SK-N-MC (cell line): ENCODE measurements around the gene DHX32.

Source experiments
- DNase-seq: peaks from one replicate; pipeline ENCODE4 v3.0.0-alpha.2; 2011; ENCODE audit warnings: low read depth, low spot score
- H3K27ac ChIP-seq: fragments of 200-600 bp; sonication (generic); 2 replicates; pipeline ENCODE4 v1.5.1; 2016; ENCODE audit warnings: mixed run types
- H3K36me3 ChIP-seq: fragments of 200-600 bp; sonication (generic); 2 replicates; pipeline ENCODE4 v1.6.1; 2017; ENCODE audit warnings: antibody characterized with exemption, low read length, mixed read lengths; ENCODE audit not compliant: insufficient read depth
- H3K4me3 ChIP-seq: fragments of 200-600 bp; sonication (generic); 2 replicates; pipeline ENCODE4 v1.5.1; 2016
- H3K9ac ChIP-seq: fragments of 200-600 bp; sonication (generic); 2 replicates; pipeline ENCODE4 v1.8.0; 2017; ENCODE audit warnings: mixed run types, mixed read lengths; ENCODE audit not compliant: insufficient read length
- H3K9me3 ChIP-seq: fragments of 200-600 bp; sonication (generic); 2 replicates; pipeline ENCODE4 v1.6.1; 2017; ENCODE audit warnings: low read depth, mild to moderate bottlenecking, antibody characterized with exemption, low read length, moderate library complexity, mixed read lengths
- EZH2 ChIP-seq: fragments of 200-600 bp; sonication (generic); IDR thresholded peaks from one replicate; pipeline ENCODE4 v1.6.1; 2017; ENCODE audit warnings: antibody characterized with exemption
- FOXP2 ChIP-seq: optimal IDR thresholded peaks from 2 replicates; pipeline ENCODE3; 2011; ENCODE audit warnings: mild to moderate bottlenecking, moderate library complexity; ENCODE audit not compliant: insufficient read depth; ENCODE audit errors: extremely low read length, control extremely low read depth
- POLR2AphosphoS5 ChIP-seq: IDR thresholded peaks from 2 replicates; pipeline ENCODE4 v1.6.1; 2012; ENCODE audit warnings: mild to moderate bottlenecking, low read depth, low read length, borderline replicate concordance

The DHX32 gene

DNA sequence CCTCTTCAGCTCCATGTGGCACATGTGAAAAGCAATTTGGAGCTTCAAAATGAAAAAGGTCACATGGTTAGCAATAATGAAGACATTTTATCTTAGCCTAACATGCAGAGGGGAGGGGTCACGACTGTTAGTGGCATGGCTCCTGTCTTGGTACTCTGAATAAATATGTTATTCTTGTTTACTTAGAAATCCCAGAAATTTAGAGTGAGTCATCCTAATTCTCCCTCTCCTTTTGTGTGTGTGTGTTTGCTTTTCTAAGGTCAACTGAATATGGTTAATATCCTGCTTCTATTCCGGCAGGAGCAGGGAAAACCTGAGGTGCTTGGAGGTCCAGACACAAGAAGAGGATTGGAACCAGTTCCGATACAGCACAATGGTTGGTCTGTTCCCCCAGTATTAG is 40.1 kb downstream of the DHX32 start:
- Histone ChIP-seq H3K9ac (no peak overlapping the region), H3K4me3 (no peak overlapping the region), H3K27ac (no peak overlapping the region), H3K9me3 (no peaks in the 10 kb centered on the region), H3K36me3 (peaks cover 6% of the 10 kb centered on the region; the same call in 1 of the 2 replicates)
- no peak for TF ChIP-seq EZH2
- TF ChIP-seq FOXP2: no peak
- TF ChIP-seq POLR2AphosphoS5: no peak
- DNase-seq: no peak

DNA sequence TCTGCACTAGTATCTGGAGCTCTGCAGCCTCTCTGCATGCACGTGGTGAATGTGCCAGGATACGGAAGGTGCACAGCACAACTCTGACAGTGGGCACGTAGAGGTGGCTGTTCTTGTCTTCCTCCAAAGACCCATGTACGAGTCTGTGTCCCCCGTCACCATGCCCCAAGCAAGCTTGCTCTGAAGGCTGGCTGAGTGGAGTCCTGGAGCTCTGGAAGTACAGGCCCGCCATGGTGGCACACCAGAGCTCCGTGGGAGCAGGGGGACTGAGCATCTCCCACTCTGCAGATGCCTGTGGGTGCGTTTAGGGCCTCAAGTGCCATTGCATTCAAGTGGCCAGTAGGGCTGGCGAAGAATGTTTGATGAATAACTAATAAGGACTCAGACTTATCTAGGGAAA is 40.7 kb downstream of the DHX32 start:
- no peak overlapping the region for H3K9ac ChIP-seq
- TF ChIP-seq EZH2: no peak
- TF ChIP-seq FOXP2: no peak
- TF ChIP-seq POLR2AphosphoS5: no peak
- H3K4me3 ChIP-seq: no peak overlapping the region
- no peak for DNase-seq
- peaks cover 6% of the 10 kb centered on the region; the same call in 1 of the 2 replicates for H3K36me3 ChIP-seq
- H3K27ac ChIP-seq: no peak overlapping the region
- H3K9me3 ChIP-seq: no peaks in the 10 kb centered on the region

DNA sequence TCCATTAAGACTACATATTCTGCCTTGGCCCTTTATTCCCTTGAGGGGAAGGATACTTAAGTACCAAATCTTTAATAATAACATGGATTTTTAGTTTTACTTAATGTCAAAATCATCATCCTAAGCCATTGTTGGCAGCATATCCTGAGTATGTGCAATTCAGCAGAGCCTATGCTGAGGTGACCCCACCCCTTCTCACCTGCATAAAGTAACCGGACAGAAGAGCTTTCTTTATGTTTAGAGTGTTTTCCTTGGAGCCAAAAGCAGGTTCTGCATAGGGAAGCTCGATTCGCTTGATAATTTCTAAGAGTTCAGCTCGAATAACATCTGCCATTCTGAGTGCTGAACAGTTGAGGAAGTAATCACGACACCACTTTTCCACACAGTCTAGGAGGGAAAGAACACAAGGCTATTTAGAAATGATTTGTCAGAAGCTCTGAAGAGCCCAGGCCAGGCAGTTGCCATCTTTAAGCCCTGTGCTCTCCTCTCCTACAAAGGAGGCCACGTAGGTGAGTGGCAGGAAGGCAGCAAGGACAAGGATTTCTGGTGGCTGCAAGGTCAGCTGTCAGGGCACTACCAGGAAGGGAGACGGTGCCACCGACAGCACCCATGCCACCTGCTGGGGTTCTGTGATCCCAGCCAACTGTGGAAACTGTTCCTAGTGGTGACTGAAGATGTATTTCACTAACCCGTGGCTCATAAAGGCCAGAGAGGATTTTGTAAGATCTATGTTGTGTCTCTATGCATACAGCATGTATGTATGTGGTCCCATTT is 42.1 kb downstream of the DHX32 start:
- no peak for TF ChIP-seq FOXP2
- no peak for TF ChIP-seq POLR2AphosphoS5
- TF ChIP-seq EZH2: no peak
- H3K4me3 ChIP-seq: no peak overlapping the region
- no peak overlapping the region for H3K9ac ChIP-seq
- no peak overlapping the region for H3K27ac ChIP-seq
- DNase-seq: no peak
- no peaks in the 10 kb centered on the region for H3K9me3 ChIP-seq
- peaks cover 8% of the 10 kb centered on the region; the same call in 1 of the 2 replicates for H3K36me3 ChIP-seq

DNA sequence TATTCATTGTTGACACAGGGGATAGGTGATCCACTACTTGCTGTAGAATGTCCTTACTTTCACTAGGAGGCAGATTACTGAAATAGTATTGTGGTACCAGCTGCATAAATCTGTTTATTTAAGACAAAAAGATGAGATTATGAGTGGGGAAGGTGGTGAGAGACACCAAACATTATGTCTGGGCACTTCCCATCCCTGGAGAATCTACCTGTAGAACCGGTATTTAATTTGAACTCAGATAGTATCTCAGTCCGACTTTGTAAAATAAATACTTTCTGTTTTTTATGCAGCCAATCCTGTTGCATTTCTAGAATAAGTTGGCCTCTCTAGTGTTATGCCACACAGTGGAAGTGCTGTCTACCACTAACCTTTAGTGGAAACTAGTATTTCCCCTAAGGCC is 44.3 kb downstream of the DHX32 start:
- Histone ChIP-seq H3K27ac (no peak overlapping the region), H3K9ac (no peak overlapping the region), H3K36me3 (peaks cover 23% of the 10 kb centered on the region; the same call in 1 of the 2 replicates), H3K9me3 (no peaks in the 10 kb centered on the region), H3K4me3 (no peak overlapping the region)
- no peak for DNase-seq
- no peak for TF ChIP-seq FOXP2
- TF ChIP-seq EZH2: no peak
- no peak for TF ChIP-seq POLR2AphosphoS5

DNA sequence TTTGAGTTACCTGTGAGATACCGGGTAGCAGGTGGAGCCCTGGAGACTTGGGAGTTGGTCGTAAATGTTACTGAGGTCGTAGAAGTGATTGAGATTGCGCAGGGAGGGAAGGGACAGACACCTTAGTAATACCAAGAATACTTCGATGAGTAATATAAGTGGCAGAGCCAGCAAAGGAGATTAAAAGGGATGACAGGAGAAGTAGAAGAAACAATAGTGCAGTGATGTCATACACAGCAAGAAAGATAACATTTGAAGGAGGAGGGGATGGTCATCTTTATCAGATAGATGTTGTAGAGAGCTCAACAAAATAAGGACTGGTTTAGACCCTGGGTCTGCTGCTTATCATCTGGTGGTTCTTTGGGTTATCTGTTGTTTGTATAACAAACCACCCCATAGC is 52.8 kb downstream of the DHX32 start:
- DNase-seq: no peak
- no peak overlapping the region for H3K27ac ChIP-seq
- H3K9me3 ChIP-seq: no peaks in the 10 kb centered on the region
- no peak overlapping the region for H3K9ac ChIP-seq
- no peak overlapping the region for H3K4me3 ChIP-seq
- H3K36me3 ChIP-seq: peaks cover 59% of the 10 kb centered on the region
- no peak for TF ChIP-seq POLR2AphosphoS5
- TF ChIP-seq EZH2: no peak
- no peak for TF ChIP-seq FOXP2

DNA sequence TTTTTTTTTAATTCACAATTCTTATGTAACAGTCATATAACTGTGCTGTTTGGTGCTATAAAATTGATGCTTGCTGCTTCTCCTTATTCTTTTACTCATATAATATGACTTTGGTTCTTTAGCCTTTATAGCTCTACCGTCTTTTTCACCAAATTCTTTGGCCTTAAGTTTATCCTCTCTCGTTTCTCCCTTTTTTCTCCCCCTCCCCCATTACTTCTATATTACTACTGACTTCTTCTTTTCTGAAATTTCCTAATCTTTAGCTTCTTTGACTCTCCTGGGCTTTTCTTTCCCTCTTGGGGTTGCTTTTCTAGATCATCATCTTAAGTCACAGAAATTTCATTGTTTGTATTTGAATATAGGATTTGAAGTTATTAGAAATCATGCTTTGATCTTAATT is 54.0 kb downstream of the DHX32 start:
- no peak overlapping the region for H3K4me3 ChIP-seq
- TF ChIP-seq EZH2 (no peak), POLR2AphosphoS5 (no peak), FOXP2 (no peak)
- H3K9me3 ChIP-seq: no peaks in the 10 kb centered on the region
- H3K27ac ChIP-seq: no peak overlapping the region
- peaks cover 51% of the 10 kb centered on the region for H3K36me3 ChIP-seq
- DNase-seq: no peak
- H3K9ac ChIP-seq: no peak overlapping the region

DNA sequence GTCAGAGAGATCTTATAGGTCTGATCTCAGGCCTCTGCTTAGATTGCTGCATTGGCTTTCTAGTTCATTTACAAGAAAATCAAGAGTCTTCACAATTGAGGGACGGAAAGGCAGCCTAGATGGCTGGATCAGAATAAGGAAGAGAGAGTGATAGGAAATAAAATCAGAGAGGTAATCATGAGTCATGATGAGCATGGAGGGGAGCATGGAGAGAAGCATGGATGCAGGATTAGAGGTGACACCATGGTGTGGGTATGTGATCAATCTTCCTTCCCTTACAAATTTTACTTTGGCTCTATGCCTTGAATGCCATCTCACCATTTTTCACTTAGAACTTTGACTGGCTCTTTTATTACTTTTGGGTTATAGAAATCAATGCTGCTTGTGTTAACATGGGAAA is 56.4 kb downstream of the DHX32 start:
- Histone ChIP-seq H3K27ac (no peak overlapping the region), H3K9ac (peak overlapping the region; percentile 91), H3K4me3 (peak overlapping the region; percentile 89), H3K9me3 (no peaks in the 10 kb centered on the region), H3K36me3 (peaks cover 38% of the 10 kb centered on the region)
- TF ChIP-seq POLR2AphosphoS5: no peak
- no peak for TF ChIP-seq EZH2
- TF ChIP-seq FOXP2: no peak
- no peak for DNase-seq

DNA sequence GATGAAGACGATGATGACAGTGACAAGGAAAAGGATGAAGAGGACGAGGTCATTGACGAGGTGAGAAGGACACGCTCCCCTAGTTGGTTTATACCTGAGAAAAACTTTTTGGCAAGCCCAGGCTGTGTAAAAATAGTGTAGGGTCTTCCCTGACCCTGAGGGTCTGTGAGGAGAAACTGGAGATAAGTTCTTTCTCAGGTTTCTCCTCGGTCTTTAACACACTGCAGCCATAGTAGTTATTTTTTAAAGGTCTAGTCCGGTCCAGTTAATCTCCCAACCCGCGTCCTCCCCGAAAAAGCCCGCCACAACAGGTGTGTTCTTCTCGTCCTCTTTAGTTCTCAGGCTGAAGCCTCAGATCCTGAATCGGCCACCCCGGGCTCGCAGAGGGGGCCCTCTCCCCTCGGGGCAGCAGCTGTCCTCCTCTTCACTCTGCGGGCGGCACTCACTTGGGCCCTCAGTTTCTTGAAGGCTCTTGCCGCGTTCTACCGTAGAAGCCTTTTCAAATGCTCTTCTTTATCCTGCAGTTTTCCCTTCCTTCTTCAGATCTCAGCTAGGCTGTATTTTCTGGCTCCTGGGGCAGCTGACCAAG is 57.3 kb downstream of the DHX32 start:
- no peak for DNase-seq
- H3K4me3 ChIP-seq: peak overlapping the region; percentile 89
- peak overlapping the region; percentile 91 for H3K9ac ChIP-seq
- TF ChIP-seq POLR2AphosphoS5 (no peak), EZH2 (no peak), FOXP2 (no peak)
- H3K36me3 ChIP-seq: peaks cover 29% of the 10 kb centered on the region
- no peaks in the 10 kb centered on the region for H3K9me3 ChIP-seq
- H3K27ac ChIP-seq: no peak overlapping the region
